Erythroblast (primary cell): ENCODE results near the gene CA12.

Source experiments
- GATA1 ChIP-seq: IDR thresholded peaks from 2 replicates; pipeline ENCODE4 v1.6.1; 2011; ENCODE audit warnings: low read depth, mild to moderate bottlenecking, control low read depth, low read length, moderate library complexity
- POLR2A ChIP-seq: IDR thresholded peaks from 2 replicates; pipeline ENCODE4 v1.6.1; 2011; ENCODE audit warnings: mild to moderate bottlenecking, low read length

- TF ChIP-seq POLR2A (no peak), GATA1 (no peak)
Observed at GRCh38 chr15:63387748-63388493, 6.3 kb upstream of the CA12 start.
